NCI-H128 (cell line): ENCODE results near the gene SBDS.
"Not testable (repeated sequence)": the region's sequence is repeated elsewhere in the genome, so short reads cannot be mapped to it uniquely, and the experiment has no call there.

Source experiments
- DNase-seq: peaks from one replicate; lab custom pipeline; 2025; ENCODE audit not compliant: unreplicated experiment; lab: John Stamatoyannopoulos, UW

Gene SBDS

DNA sequence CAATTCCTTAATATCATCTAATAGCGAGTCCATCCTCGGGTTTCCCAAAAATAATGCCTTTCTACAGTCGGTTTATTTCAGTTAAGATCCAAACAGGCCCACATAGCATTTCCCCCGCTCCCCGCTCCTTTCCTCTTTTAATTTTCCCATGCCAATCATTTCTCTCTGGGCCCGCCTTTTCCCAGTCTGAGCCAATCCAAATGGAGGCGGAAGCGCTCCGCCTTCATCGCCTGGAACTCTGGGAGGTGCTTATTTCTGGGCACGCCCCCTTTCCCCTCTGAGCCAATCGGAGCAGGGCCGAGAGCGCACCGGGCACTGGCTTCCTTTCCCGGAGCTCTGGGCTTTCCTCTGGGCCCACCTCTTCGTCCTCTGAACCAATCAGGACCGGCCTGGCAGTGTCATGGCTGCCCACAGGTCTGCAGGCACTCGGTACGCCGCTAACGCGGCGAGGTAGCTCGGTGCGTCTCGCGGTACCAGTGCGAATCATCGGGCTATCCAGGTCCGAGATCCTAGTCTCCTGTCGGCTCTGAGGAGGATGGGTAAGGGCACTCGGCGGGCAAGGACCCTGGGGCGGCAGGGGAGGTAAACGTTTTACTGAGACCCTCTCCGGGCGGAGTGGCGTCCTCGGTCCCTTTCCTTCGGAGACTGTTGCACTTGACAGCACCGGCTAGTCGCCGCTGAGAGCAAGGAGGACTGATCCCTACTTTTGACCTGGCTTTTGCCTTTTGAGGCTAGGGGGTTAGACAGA, 1.2 kb upstream of the SBDS start, which contains the start of gene TYW1:
Gene TYW1, plus strand, starts transcription at position 390 of the 748 bp plus-strand sequence. Its CDS starts 146 bp downstream, at position 536.
- peak; percentile 95 for DNase-seq

GRCh38 chr7:66994691-66995049, 716 bp downstream of the SBDS start:
- not testable (repeated sequence) for DNase-seq

DNA sequence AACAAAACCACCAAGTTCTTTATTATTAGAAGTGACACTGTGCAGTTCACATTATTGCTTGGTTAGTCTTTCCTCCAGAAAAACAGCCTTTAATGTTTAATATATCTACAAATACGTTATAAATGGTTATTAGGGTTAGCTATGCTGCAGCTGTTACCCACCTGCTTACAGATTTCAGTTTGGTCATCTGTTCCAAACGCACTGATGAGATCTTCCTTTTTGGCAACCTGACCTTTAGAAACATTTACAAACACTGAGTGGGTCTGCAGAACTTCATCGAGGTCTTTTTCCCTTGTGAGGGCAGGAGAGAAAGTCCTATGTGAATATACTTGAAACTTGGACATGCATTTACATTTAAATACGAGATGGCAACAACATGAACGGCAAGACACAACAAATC, 1.3 kb downstream of the SBDS start:
- DNase-seq = not testable (repeated sequence)

DNA sequence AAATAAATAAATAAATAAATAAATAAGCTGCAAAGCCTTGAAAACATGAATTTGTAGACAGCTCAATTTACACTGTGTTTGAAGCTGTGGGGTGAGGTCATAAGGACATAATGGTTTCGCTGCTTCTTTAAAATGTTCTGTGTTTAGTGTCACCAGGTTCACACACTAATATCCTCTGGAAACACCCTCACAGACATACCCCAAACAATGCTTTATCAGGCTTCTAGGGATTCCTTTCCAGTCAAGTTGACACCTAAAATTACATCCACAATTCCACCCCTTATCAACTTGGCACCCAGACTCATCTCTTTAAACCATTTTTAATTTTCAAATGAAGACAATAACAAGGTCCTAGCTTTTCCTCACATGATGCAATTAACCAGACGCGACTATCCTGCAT, 5.8 kb downstream of the SBDS start:
- DNase-seq = not testable (repeated sequence)

DNA sequence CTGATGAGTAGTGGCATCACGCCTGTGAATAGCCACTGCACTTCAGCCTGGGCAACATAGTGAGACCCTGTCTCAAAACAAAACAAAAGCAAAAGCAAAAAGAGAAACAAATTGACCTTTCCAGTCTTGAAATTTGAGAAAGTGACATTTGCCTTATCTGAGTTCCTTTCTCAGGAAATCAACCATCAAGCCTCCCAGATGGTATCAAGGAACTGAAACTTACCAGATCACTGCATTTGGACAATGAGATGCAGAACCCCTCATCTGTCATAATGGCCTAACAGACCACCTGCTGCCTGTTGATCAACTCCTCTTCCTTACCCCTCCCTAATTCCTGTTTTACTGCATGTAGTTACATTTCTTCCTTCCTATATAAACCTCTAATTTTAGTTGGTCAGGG, 15.1 kb downstream of the SBDS start:
- DNase-seq = not testable (repeated sequence)

DNA sequence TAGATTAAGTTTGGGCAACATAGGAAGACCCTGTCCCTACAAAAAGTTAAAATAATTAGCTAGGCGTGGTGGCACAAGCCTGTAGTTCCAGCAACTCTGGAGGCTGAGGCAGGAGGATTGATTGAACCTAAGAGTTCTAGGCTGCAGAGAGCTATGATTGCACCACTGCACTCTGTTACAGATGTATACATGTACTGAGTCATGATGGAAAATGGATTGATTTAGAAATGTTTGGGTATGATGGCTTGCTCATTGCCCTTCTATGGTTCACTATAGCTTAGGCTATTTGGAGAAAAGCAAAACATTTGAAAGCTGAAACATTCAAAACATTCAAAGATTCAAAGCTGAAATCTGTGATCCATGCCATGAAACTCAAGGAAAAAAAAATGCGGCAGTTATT, 16.4 kb downstream of the SBDS start:
- DNase-seq = not testable (repeated sequence)

DNA sequence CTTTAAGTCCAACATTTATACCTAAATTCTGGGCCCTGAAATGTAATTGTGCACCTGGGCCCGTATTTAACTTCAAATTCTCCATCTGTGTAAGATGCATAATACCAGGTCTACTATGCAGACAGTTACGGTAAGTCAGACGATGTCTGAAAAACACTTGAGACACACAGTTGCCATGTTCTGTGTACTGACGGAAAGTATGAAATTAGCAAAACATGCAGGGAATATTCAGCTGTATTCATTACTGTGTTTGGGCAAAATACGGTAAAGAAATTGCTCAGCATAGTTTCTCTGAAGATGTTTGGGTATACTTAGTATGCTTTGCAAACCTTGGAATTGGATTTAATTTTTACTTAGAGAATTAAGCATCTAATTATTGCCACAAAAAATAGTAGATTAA, 17.1 kb downstream of the SBDS start:
- not testable (repeated sequence) for DNase-seq

DNA sequence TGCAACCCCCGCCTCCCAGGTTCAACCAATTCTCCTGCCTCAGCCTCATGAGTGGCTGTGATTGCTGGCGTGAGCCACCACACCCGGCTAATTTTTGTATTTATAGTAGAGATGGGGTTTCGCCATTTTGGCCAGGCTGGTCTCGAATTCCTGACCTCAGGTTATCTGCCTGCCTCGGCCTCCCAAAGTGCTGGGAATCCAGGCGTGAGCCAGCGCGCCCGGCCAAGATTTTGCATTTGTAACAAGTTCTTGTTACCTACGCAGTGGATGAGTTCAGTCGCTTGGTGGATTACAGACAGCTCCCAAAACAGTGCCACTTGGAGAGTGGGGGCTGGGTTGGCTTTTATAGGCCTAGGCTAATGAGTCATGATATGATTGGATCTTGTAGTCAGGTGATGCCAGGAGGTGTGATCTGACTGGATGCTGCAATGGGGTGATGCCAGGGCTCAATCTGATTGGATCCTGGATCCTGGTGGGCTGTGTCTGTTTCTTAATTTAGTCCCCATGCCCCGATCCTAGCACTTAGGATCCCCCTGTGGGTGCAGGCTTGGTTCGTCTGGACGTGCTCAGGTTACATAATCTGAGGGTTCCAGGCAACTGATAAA, 20.3 kb downstream of the SBDS start:
- no peak for DNase-seq

- no peak for DNase-seq
These were observed 25.1 kb downstream of the SBDS start for GRCh38 chr7:66970310-66970709.

DNA sequence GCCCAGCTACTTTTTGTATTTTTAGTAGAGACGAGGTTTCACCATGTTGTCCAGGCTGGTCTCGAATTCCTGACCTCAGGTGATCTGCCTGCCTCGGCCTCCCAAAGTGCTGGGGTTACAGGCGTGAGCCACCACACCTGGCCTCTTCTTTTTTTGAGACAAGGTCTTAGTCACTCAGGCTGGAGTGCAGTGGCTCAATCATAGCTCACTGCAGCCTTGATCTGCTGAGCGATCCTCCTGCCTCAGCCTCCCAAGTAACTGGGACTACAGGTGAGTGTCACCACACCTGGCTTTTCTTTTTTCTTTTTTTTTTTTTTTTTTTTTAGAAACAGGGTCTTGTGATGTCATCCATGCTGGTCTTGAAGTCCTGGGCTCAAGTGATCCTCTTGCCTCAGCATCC, 26.4 kb downstream of the SBDS start:
- not testable (repeated sequence) for DNase-seq

DNA sequence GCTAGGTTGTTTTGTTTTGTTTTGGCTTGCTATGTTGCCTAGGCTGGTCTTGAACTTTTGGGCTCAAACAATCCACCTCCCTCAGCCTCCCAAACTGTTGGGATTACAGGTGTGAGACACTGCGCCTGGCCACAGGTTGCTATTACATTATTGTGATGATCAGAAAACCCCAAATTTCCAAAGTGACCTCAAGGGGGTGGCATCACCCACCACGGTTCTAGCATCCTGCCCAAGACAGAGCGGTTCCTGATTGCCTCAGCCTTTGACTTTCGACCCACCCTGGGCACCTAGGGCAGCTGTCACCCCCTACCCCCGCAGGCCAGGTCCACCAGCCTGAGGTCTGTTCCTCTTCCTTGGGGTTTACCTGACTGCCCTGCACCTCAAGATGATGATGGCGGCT, 28.4 kb downstream of the SBDS start:
- DNase-seq = no peak

GRCh38 chr7:66964411-66964810, 31.0 kb downstream of the SBDS start:
- no peak for DNase-seq

DNA sequence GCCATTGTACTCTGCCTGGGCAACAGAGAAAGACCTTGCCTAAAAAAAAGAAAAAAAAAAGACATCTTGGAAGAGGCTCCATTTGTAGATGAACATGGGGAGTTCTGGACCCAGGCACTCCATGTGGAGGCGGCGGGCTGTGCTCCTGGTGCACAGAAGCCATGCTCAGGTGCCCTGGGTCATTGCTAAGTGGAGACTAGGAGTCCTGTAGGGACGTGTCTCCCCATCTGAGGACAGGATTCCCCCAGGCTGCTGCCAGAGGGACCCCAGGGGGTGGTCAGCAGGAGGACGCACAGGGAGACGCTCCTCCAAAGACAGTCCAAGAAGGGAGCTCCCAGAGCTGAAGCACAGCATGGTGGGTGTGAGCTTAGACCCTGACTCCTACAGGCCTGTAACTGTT, 34.3 kb downstream of the SBDS start:
- no peak for DNase-seq

DNA sequence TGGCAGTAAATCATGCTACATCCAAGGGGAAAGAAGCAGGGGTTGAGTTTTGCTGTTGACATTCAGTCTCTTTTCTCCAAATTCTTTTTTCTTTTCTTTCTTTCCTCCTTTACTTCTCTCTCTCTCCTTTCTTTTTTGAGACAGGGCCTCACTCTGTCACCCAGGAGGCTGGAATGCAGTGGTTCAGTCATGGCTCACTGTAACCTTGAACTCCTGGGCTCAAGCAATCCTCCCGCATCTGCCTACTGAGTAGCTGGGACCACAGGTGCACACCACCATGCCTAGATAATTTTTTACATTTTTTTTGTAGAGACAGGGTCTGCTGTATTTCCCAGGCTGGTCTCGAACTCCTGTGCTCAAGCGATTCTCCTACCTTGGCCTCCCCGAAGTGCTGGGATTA, 35.2 kb downstream of the SBDS start:
- DNase-seq = no peak

GRCh38 chr7:66958538-66959350, 36.6 kb downstream of the SBDS start:
- DNase-seq = no peak

- DNase-seq = no peak
These were observed 37.6 kb downstream of the SBDS start for GRCh38 chr7:66957595-66958290.

DNA sequence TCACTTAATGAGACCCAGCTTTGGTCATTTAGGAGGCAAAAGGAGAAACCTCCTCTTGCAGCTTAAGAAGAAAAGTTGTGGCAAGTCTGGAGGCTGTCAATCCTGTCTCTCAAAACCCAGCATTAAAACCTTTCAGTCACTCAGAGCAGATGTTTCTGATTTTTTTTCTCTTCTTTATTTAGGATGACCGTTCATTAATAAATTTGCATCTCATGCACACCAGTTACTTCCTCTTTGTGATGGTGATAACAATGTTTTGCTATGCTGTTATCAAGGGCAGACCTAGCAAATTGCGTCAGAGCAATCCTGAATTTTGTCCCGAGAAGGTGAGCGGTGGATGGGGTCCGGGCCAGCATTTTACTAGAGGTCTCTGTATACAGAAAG, 42.4 kb downstream of the SBDS start:
- DNase-seq = no peak

GRCh38 chr7:66952343-66953043, 42.9 kb downstream of the SBDS start:
- no peak for DNase-seq

DNA sequence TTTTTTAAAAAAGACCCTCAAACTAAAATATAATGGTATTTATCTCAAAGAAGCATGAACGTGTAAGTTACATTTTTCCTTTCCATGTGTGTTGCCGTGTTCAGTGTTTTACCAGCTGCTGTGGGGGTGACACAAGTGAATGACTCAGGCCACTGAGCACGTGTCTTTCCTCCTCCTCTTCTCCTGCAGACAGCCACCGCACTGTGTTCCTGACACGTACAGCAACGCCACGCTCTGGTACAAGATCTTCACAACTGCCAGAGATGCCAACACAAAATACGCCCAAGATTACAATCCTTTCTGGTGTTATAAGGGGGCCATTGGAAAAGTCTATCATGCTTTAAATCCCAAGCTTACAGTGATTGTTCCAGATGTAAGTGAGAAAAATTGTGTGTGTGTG, 44.6 kb downstream of the SBDS start:
- DNase-seq = no peak

DNA sequence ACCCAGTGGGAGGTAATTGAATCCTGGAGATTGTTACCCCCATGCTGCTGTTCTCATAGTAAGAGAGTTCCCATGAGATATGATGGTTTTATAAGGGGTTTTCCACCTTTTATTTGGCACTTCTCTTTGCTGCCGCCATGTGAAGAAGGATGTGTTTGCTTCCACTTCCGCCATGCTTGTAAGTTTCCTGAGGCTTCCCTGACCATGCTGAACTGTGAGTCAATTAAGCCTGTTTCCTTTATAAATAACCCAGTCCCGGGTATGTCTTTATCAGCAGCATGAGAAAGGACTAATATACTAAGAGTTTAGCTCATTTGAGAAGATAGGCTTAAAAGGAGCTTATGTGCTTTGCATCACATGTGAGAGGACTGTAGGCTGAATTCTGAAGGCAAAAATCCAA, 45.1 kb downstream of the SBDS start:
- no peak for DNase-seq
